Esophagus squamous epithelium (tissue), 4 donors: ENCODE measurements around the gene CPPED1.

Experiments used
- CTCF ChIP-seq, 6 experiments: fragments of 450-650 bp in 4 of 6; fragments of 200-600 bp in 2 of 6; sonication (generic) in 2 of 6; IDR thresholded peaks; one replicate each; pipeline ENCODE4 v1.5.1; 2016 to 2019; ENCODE audit warnings: antibody characterized with exemption in 6 of 6, mild to moderate bottlenecking in 4 of 6, moderate library complexity in 4 of 6
- POLR2A ChIP-seq, 4 donors: fragments of 450-650 bp; IDR thresholded peaks; one replicate each; pipeline ENCODE4 v1.6.1; 2017; ENCODE audit warnings: antibody characterized with exemption in 4 of 4, mild to moderate bottlenecking in 4 of 4, moderate library complexity in 3 of 4

- no peak for TF ChIP-seq CTCF (IDR thresholded peaks at IDR 0.05)
- no peak for TF ChIP-seq POLR2A (IDR thresholded peaks at IDR 0.05)
These were observed 178.0 kb downstream of the CPPED1 start for GRCh38 chr16:12625716-12626115.
